Osteocyte (in vitro differentiated cells): ENCODE measurements around the gene SLCO3A1. TPM values are rescaled to one million over a fixed set of nuclear protein-coding genes. Genes with fewer than 3 reads are reported as not detected.

ENCODE experiments used
- DNase-seq: peaks from one replicate; pipeline ENCODE4 v3.0.0; 2021; ENCODE audit warnings: mixed read lengths; ENCODE audit not compliant: unreplicated experiment; ENCODE audit errors: extremely low spot score
- H3K27ac Mint-ChIP-seq: one replicate; pipeline ENCODE4 v1.8.0; 2021; ENCODE audit warnings: mild to moderate bottlenecking, mixed read lengths; ENCODE audit not compliant: unreplicated experiment
- H3K27me3 Mint-ChIP-seq: one replicate; pipeline ENCODE4 v1.8.0; 2021; ENCODE audit warnings: mixed read lengths; ENCODE audit not compliant: unreplicated experiment
- H3K36me3 Mint-ChIP-seq: one replicate; pipeline ENCODE4 v1.8.0; 2021; ENCODE audit warnings: mixed read lengths; ENCODE audit not compliant: unreplicated experiment
- H3K4me1 Mint-ChIP-seq: one replicate; pipeline ENCODE4 v1.8.0; 2021; ENCODE audit warnings: mixed read lengths; ENCODE audit not compliant: unreplicated experiment
- H3K4me3 Mint-ChIP-seq: one replicate; pipeline ENCODE4 v1.8.0; 2021; ENCODE audit warnings: mild to moderate bottlenecking, moderate library complexity, mixed read lengths; ENCODE audit not compliant: unreplicated experiment
- H3K9me3 Mint-ChIP-seq: one replicate; pipeline ENCODE4 v1.8.0; 2021; ENCODE audit warnings: mixed read lengths; ENCODE audit not compliant: unreplicated experiment
- CTCF ChIP-seq: fragments of 200-600 bp; sonication (generic); IDR thresholded peaks from 2 replicates; pipeline ENCODE4 v1.5.0; 2021; ENCODE audit warnings: antibody characterized with exemption, mild to moderate bottlenecking, moderate library complexity
- total RNA-seq: library from RNA; stranded (reverse); gene quantifications from 2 replicates; pipeline ENCODE4 v1.2.1, GENCODE V29; 2021

SLCO3A1 gene
- total RNA-seq, 1 donor from 2014 or later = 1.3 TPM

DNA sequence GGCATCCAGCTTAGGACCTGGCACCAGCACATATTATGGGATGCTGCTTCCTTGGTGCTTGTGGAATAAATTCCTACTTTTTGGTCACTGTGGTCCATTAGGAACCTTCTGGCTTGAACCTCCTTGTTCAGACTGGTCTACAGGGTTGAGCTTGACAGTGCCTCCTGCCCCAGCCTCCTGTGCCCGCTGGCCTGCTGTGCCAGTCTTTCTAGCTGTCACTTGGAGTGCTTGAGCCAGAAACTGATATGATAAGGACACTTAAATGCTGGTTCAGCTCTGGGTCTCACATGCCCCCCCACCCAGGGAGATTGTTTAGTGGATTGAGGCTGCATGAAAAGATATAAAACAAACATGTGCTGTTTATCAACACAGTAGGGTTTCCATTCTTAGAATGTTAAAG lies 147.8 kb downstream of the SLCO3A1 start:
- Mint-ChIP-seq H3K27ac (no peak overlapping the region), H3K4me1 (no peaks in the 10 kb centered on the region)
- TF ChIP-seq CTCF = no peak

DNA sequence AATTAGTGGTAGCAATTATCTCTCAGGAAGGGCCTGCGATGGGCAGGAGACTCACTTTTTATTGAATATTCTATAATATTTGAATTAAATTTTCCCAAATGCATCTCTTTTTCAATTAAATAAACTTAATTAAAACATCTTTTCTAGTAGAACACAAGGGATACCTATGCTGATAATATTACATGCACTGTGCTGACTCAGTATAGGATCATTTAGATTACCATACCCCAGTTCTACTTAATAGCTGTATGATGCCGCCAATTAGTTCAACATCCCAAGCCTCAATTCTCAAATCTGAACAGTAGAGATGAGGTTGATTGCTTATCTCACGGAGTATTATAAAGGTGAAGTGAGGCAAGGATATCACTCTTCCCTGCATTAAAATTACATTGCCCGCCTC lies 149.2 kb downstream of the SLCO3A1 start:
- H3K4me1 Mint-ChIP-seq = no peaks in the 10 kb centered on the region
- no peak for TF ChIP-seq CTCF
- H3K4me3 Mint-ChIP-seq = no peak overlapping the region
- DNase-seq = no peak
- no peaks in the 10 kb centered on the region for H3K27me3 Mint-ChIP-seq
- no peaks in the 10 kb centered on the region for H3K36me3 Mint-ChIP-seq
- H3K27ac Mint-ChIP-seq = no peak overlapping the region
- peaks cover 2% of the 10 kb centered on the region for H3K9me3 Mint-ChIP-seq

More for the DNA sequence above, 147.8 kb downstream of the SLCO3A1 start:
- H3K36me3 Mint-ChIP-seq = no peaks in the 10 kb centered on the region
- no peak overlapping the region for H3K4me3 Mint-ChIP-seq
- H3K27me3 Mint-ChIP-seq = no peaks in the 10 kb centered on the region
- DNase-seq = no peak
- peaks cover 5% of the 10 kb centered on the region for H3K9me3 Mint-ChIP-seq

GRCh38 chr15:92003515-92004067 lies 150.1 kb downstream of the SLCO3A1 start:
- no peak overlapping the region for H3K27ac Mint-ChIP-seq
- TF ChIP-seq CTCF = no peak
- no peaks in the 10 kb centered on the region for H3K4me1 Mint-ChIP-seq
- H3K36me3 Mint-ChIP-seq = no peaks in the 10 kb centered on the region
- H3K4me3 Mint-ChIP-seq = no peak overlapping the region
- H3K27me3 Mint-ChIP-seq = no peaks in the 10 kb centered on the region
- DNase-seq = no peak
- no peaks in the 10 kb centered on the region for H3K9me3 Mint-ChIP-seq

- DNase-seq = no peak
- H3K4me1 Mint-ChIP-seq = no peaks in the 10 kb centered on the region
- H3K27me3 Mint-ChIP-seq = no peaks in the 10 kb centered on the region
- H3K27ac Mint-ChIP-seq = no peak overlapping the region
- TF ChIP-seq CTCF = no peak
- no peaks in the 10 kb centered on the region for H3K36me3 Mint-ChIP-seq
- no peaks in the 10 kb centered on the region for H3K9me3 Mint-ChIP-seq
- H3K4me3 Mint-ChIP-seq = no peak overlapping the region
Observed at GRCh38 chr15:92005154-92005553, 151.6 kb downstream of the SLCO3A1 start.

DNA sequence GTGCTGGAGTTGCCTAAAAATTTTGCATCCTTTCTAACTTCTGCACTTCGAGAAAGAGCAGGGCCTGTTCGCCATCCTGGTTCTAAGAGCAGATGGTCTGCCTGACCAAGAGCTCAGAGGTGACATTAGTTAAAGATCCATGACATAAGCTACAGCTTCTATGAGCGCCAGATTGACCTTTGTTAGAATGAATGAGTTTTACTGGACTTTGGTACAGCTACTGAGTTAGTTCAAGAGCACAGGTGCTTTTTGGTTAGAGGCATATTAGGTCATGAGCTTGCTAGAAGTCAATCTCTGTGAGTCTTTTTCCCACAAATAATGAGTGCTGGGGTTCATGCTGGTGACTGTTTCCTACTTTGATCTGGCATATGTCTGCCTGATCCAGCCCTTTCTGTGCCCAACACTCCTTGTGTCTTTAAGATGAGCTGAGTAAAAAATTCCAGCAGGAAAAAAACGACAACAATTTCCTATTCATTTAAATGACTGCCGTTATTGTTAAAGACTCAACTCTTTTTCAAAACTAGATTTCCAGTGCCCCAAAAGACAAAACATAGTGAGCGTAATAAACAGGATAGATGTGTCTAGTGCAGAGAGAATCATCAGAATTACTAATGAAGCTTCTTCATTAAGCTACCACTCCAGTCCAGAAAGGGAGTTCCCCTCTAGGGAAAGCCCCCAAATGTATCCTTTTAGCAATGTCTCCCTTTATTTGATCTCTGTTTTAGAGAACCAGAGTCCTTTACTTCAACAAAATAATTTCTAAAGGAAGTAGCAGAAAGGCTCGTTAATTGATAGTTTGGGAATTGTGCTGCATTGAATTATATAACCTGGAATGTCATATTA lies 152.9 kb downstream of the SLCO3A1 start:
- Mint-ChIP-seq H3K27ac (no peak overlapping the region), H3K4me1 (no peaks in the 10 kb centered on the region), H3K27me3 (no peaks in the 10 kb centered on the region), H3K4me3 (no peak overlapping the region), H3K36me3 (no peaks in the 10 kb centered on the region), H3K9me3 (no peaks in the 10 kb centered on the region)
- no peak for TF ChIP-seq CTCF
- no peak for DNase-seq
